ENCODE measurements around the gene TMED3. TPM values are rescaled to one million over a fixed set of nuclear protein-coding genes. Genes with fewer than 3 reads are reported as not detected.

TMED3 gene
- polyA plus RNA-seq, 1 experiment = 212 TPM

- POLR2A ChIA-PET = no interaction called here
- H3K27me3 ChIP-seq (ENCODE audit: control insufficient read depth, insufficient read depth, low read length) = no peaks in the 10 kb centered on the region
- H3K4me3 ChIP-seq (ENCODE audit: low read depth, low read length) = no peak overlapping the region
- H3K9me3 ChIP-seq (ENCODE audit: control insufficient read depth, insufficient read depth, low read length) = no peaks in the 10 kb centered on the region
- H3K27ac ChIP-seq (ENCODE audit: low read depth, low read length) = no peak overlapping the region
- no peak for DNase-seq (ENCODE audit: low read depth, low spot score)
- TF ChIP-seq CTCF (IDR thresholded peaks at IDR 0.05; ENCODE audit: low read depth, low read length) = no peak
- CTCF ChIA-PET = no interaction called here
Measured at GRCh38 chr15:79358069-79358468, 47.2 kb downstream of the TMED3 start.

DNA sequence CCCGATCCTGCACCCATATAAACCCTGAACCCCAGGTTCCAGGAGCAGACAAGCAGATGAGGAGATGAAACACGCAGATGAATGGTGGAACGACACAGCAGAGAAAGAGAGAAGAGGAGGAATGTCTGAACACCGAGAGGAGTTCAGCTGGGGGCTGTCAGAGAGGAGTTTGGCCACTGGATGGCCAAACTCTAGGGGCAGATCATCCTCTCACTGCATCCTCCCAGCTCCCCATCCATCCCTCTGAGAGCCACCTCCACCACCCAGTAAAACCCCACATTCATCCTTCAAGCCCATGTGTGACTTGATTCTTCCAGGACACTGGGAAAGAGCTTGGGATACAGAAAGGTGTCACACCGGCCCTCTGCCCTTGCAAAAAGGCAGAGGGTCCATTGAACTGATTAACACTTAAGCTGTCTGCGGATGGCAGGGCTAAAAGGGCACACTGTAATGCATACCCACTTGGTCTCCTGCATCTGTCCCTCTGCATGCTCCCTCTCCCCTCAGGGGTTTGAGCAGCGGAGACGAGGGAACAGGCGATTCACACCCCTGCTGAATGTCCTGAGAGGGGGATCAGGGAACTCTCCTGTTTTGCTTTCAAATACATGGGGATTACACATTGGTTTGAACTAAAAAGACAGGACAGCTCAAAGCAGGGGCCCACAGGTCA is 53.8 kb downstream of the TMED3 start:
- Histone ChIP-seq H3K27me3 (ENCODE audit: control insufficient read depth, insufficient read depth, low read length) (no peaks in the 10 kb centered on the region), H3K9me3 (ENCODE audit: control insufficient read depth, insufficient read depth, low read length) (no peaks in the 10 kb centered on the region), H3K4me3 (ENCODE audit: low read depth, low read length) (no peak overlapping the region), H3K27ac (ENCODE audit: low read depth, low read length) (no peak overlapping the region)
- CTCF ChIA-PET = interaction anchor here (0.5 to 4.5 kb wide), 4 partner anchors 17 to 1037 kb away, joined by 4 to 46 read pairs (median 4); no protein-coding TSS in a partner anchor
- POLR2A ChIA-PET = no interaction called here
- no peak for TF ChIP-seq CTCF (IDR thresholded peaks at IDR 0.05; ENCODE audit: low read depth, low read length)
- no peak for DNase-seq (ENCODE audit: low read depth, low spot score)

- POLR2A ChIA-PET = no interaction called here
- DNase-seq (ENCODE audit: low read depth, low spot score) = no peak
- H3K9me3 ChIP-seq (ENCODE audit: control insufficient read depth, insufficient read depth, low read length) = no peaks in the 10 kb centered on the region
- CTCF ChIA-PET = interaction anchor here (1.1 to 4.5 kb wide), 5 partner anchors 16 to 488 kb away, joined by 3 to 46 read pairs (median 5); no protein-coding TSS in a partner anchor
- no peaks in the 10 kb centered on the region for H3K27me3 ChIP-seq (ENCODE audit: control insufficient read depth, insufficient read depth, low read length)
- H3K4me3 ChIP-seq (ENCODE audit: low read depth, low read length) = no peak overlapping the region
- H3K27ac ChIP-seq (ENCODE audit: low read depth, low read length) = no peak overlapping the region
- TF ChIP-seq CTCF (IDR thresholded peaks at IDR 0.05; ENCODE audit: low read depth, low read length) = no peak
Measured at GRCh38 chr15:79365765-79366164, 54.9 kb downstream of the TMED3 start.

GRCh38 chr15:79366691-79367090 is 55.8 kb downstream of the TMED3 start:
- H3K9me3 ChIP-seq (ENCODE audit: control insufficient read depth, insufficient read depth, low read length) = no peaks in the 10 kb centered on the region
- no peak overlapping the region for H3K4me3 ChIP-seq (ENCODE audit: low read depth, low read length)
- no peak for DNase-seq (ENCODE audit: low read depth, low spot score)
- TF ChIP-seq CTCF (IDR thresholded peaks at IDR 0.05; ENCODE audit: low read depth, low read length) = no peak
- H3K27me3 ChIP-seq (ENCODE audit: control insufficient read depth, insufficient read depth, low read length) = no peaks in the 10 kb centered on the region
- ChIA-PET CTCF (interaction anchor here (1.0 to 4.5 kb wide), 5 partner anchors 13 to 487 kb away, joined by 3 to 46 read pairs (median 5); no protein-coding TSS in a partner anchor), POLR2A (no interaction called here)
- no peak overlapping the region for H3K27ac ChIP-seq (ENCODE audit: low read depth, low read length)

DNA sequence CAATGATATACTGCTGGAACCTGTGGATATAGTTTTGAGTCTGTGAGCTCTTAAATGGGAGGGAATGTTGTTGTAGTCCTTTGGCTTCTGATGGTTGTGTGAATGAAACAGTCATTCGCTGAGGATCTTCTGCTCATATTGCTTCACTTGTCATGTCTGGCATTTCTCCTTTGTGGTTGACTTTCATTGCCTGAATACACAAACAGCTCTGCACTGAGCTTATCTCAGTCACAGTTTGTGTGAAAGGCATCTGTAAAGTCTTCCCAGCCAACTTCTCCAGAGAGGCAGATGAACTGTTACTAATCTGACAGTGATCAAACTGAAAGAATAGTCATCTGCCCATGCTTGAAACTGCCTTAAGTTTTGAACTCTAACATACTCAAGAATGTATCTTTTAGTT is 59.8 kb downstream of the TMED3 start:
- TF ChIP-seq CTCF (IDR thresholded peaks at IDR 0.05; ENCODE audit: low read depth, low read length) = no peak
- DNase-seq (ENCODE audit: low read depth, low spot score) = no peak
- H3K9me3 ChIP-seq (ENCODE audit: control insufficient read depth, insufficient read depth, low read length) = no peaks in the 10 kb centered on the region
- H3K27me3 ChIP-seq (ENCODE audit: control insufficient read depth, insufficient read depth, low read length) = no peaks in the 10 kb centered on the region
- no peak overlapping the region for H3K4me3 ChIP-seq (ENCODE audit: low read depth, low read length)
- ChIA-PET CTCF (interaction anchor here (0.6 to 2.4 kb wide), 4 partner anchors 11 to 829 kb away, joined by 3 to 16 read pairs (median 4); no protein-coding TSS in a partner anchor), POLR2A (no interaction called here)
- H3K27ac ChIP-seq (ENCODE audit: low read depth, low read length) = no peak overlapping the region
